GM19455 (cell line): ENCODE data around the gene RMP24.
"Not testable (repeated sequence)": the region's sequence is repeated elsewhere in the genome, so short reads cannot be mapped to it uniquely, and the experiment has no call there.

Experiments
- ATAC-seq: cut with Tn5 transposase; IDR thresholded peaks from one replicate; pipeline ENCODE4 v1.9.1; 2021; ENCODE audit not compliant: unreplicated experiment

The RMP24 gene

GRCh38 chr18:35967866-35968265 is 4.6 kb upstream of the RMP24 start:
- not testable (repeated sequence) for ATAC-seq

DNA sequence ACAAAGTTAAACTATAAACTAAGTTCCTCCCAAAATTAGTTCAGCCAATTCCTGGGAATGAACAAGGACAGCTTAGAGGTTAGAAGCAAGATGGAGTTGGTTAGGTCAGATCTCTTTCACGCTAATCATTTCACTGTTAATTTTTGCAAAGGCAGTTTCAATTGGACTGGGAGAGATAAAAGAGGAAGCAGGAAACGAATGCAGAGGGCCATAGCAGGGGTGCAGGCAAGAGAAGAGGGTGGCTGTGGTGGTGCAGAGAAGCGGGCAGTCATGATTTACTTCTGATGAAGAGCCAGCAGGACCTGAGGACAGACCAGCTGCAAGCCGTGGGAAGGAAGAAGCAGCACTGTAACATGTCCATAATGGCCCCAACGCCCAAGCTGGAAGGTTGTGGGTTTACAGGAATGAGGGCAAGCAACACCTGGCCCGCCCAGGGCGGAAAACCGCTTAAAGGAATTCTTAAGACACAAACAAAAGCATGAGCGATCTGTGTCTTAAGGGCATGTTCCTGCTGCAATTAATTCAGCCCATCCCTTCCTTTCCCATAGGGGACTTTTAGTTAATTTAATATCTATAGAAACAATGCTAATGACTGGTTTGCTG is 4.1 kb upstream of the RMP24 start:
- ATAC-seq: no peak

DNA sequence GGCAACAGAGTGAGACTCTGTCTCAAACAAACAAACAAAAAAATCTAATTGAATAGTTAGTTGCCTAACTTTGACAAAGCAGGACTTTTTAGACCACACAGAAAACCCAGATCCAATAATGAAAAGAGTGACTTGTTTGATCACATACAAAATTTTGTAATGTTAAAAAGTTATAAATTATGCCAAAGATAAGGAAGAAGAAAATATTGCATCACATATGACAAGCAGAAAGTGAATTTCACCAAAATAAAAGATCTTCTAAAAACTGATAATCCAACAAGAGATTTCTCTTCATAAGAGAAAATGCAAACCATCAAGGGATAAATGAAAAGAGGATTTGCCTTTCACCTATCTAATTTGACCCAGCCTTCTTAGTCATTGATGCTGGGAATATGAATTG is 2.8 kb upstream of the RMP24 start:
- no peak for ATAC-seq

GRCh38 chr18:35971661-35972196 is 750 bp upstream of the RMP24 start:
- peak; percentile 28 for ATAC-seq

DNA sequence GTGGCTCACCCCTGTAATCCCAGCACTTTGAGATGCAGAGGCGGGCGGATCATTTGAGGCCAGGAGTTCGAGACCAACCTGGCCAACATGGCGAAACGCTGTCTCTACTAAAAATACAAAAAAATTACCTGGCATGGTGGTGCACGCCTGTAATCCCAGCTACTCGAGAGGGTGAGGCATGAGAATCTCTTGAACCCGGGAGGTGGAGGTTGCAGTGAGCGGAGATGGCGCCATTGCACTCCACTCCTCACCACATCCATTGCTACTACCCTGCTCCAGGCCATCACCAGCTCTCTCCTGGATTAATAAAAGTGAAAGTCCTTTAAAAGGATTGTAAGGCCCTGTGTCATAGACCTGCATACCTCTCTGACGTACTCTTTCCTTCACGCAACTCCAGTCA is 1.2 kb downstream of the RMP24 start:
- ATAC-seq: no peak

DNA sequence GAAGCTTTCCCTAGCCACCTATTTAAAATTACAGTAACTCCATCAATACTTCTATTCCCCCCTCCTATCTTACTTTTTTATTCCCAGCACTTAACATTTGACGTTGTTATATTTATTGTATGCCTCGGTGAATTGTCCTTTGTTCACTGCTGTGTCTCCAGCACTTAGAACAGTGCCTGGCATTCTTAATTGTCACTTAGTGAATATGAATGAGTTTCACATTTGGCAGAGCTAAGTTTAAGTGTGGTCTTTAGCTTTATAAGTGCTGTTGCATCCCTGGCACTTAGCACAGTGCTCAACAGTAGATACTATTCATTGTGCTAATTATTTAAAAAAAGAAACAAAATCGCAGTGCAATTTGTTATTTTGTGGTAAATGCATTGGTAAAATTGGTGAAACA is 1.7 kb downstream of the RMP24 start:
- ATAC-seq: no peak

DNA sequence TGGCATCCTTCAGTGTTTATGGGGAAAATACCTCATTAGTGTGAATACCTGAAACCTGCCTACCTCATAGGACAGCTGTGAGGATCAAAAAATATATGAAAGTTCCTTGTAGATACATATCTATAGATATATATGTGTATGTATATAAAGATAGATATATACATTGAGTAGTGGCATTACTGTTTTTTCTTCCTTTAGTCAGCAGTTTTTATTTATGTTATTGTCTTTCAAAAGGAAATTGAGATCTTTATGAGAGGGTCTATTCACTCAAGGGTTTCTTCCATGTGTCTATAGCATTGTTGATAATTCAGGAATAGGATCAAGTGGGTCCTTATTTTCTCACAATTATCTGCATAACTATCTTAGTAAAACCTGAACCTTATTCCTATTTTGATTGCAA is 6.6 kb downstream of the RMP24 start:
- no peak for ATAC-seq

DNA sequence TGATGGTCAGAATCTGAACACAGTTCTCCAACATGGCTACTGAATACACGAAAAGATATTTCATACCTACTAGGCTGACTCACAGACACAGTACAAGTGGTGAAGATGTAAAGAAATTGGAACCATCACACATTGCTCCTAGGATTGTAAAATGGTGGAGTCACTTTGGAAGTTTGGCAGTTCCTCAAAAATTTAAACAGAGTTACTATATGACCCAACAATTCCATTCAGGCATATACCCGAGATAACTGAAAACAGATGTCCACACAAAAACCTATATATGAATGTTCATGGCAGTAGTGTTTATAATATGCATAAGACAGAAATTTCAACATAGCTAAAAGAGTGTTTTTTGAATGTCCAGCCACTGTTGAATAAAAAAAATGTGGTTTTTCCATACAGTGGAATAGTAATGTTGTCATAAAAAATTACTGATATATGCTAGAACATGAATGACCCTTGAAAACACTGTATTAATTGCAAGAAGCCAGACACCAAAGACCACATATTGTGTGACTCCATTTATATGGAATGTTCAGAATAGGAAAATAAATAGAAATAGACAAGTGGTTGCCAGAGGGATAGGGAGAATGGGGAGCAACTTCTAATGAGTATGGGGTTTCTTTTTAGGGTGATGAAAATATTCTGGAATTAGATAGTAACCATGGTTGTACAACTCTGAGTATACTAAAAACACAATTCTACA is 10.1 kb downstream of the RMP24 start:
- no peak for ATAC-seq

- no peak for ATAC-seq
Observed at GRCh38 chr18:35983147-35983546, 10.7 kb downstream of the RMP24 start.

GRCh38 chr18:35983818-35984217 is 11.3 kb downstream of the RMP24 start:
- ATAC-seq: no peak

DNA sequence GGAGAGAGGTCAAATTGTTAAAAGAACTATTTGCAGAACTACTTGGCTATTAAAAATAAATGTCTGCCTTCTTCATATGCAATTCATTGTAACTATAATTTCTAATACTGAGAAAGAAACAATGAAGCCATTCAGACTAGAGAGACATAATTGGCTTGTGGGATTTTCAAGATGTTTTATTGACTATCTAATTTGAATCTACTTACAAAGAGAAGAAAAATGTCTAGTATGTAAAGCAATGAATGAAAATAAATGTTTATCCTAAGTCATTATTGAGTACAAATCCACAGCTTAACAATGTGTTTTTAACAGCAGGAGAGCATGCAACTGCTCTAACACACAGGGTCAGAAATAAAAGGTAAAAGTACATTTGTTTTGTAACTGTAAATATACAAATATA is 19.2 kb downstream of the RMP24 start:
- no peak for ATAC-seq

DNA sequence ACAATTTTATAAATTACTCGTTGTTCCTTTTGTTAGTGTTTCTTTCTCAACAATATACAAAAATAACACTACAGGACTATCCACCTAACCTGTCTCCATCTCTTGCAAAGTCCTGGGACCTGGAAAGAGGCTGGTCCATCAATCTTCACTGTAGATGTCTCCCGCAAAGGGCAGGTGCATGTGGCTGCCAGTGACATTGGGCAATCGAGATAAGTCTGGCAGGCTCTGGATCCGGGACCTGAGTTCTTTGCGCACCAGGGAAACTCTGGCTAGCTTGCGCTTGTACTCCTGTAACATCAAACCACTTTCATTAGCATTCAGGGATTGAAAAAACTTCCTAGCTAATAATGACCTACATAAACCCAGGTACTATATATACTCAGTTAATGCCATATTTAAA is 20.5 kb downstream of the RMP24 start:
- no peak for ATAC-seq

- ATAC-seq: no peak
Observed at GRCh38 chr18:35998967-35999366, 26.5 kb downstream of the RMP24 start.

DNA sequence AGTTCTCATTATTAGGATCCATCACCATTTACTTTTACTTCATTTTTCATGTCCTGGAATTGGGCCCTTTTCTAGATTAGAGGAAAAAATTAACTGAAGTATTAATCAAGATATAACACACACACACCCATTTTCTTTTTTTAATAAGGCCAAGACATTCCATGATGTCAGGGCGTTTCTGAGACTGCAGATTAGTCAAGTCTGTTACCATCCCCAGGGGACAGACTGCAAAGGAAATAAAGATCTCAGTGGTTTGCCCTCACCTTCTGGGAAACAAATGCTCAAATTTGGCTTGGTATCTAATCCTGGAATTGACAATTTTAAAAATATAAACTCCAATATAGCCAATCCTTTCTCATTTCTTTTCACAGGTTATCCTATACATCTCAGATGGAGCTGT is 27.4 kb downstream of the RMP24 start:
- no peak for ATAC-seq

DNA sequence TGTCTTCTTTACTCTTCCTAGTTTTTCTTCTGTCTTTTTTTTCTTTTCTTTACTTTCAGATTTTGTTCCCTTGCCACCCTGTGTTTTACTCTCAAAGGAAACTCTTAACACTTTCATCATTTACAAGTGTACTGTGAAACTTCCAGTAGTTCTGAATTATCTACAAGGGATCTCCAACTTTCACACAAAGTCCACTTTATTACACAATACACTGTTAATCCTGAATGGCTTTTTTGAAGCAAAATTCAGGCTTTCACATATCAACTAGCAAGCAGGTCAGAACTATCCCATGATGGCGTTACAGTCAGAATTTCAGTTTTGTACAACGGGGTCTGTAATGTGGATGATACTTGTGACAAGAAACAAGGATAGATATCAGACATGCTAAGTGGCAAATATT is 34.5 kb downstream of the RMP24 start:
- ATAC-seq: no peak

DNA sequence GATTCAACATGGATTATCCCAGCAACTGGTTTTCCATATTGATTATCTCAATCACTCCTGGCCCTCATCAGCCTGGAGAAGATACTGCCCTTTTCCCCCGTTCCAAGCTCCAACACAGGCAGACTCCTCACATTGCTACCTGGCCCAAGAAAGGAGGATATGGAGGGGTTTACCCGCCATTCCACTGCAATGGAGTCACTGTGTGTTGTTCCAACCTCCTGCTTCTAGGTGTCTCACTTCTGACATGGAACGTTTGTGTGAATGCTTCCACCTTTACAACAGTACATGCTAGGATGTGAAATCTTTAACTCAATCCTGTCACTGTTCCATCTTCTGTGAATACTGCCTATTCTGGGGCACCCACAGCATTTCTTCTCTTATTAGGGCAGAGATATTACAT is 36.7 kb downstream of the RMP24 start:
- ATAC-seq: no peak

DNA sequence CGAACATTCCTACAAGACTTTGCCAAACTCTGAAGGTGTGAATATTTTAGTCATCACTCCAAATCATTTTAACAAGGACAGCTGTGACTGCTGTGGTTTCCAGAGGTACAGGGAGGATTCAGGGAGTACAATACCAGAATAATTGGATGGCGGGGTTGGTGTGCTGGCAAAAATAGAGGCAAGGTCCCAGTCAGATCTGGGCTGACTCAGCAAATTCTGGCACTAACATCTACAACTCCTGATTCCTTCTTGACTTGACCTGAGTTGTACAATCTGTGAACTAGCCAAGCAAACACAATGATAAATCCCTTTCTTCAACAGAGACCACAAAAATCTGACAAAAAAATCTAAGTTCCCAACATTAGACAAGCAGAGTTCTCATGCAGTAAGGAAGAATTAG is 40.4 kb downstream of the RMP24 start:
- no peak for ATAC-seq

DNA sequence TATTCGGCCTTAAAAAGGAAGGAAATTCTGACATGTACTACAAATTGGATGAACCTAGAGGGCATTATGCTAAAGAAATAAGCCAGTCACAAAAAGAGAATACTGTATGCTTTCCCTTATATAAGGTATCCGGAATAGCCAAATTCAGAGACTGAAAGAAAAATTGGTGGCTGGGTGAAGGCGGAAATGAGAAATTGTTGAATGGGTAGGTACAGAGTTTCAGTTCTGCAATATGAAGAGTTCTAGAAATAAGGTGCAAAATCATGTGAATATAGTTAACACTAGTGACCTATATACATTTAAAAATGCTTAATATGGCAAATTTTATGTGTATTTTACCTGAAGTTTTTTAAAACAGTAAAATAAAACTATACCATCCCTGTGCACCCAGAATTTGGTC is 43.1 kb downstream of the RMP24 start:
- peak; percentile 91 for ATAC-seq

DNA sequence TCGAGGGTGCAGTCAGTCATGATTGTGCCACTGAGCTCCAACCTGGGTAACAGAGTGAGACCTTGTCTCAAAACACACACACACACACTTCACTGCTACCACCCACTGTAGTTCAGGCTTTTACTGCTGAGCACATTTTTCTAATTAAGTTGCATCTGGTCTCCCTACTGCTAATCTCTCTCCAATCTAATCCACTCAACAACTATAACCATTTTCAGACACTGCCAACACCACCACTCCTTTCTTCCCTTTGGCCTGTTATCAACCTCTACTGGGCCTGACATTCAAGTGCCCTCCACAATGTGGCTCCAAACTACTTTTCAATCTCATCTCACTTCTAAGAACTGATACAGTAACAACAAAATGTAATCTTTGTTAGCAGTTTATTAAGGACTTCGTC is 44.8 kb downstream of the RMP24 start:
- ATAC-seq: no peak

- ATAC-seq: no peak
Observed at GRCh38 chr18:36020174-36020711, 47.8 kb downstream of the RMP24 start.

DNA sequence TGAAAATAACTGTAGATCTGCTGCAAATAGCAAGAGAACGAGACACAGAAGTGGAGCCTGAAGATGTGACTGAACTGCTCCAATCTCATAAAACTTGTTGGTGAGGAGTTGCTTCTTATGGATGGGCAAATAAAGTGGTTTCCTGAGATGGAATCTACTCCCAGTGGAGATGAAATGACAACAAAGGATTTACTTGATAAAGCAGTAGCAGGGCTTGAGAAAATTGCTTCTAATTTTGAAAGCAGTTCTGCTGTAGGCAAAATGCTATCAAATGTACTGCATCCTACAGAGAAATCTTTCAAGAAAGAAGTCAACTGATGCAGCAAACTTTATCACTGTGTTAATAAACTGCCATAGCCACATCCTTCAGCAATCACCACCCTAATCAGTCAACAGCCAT is 50.9 kb downstream of the RMP24 start:
- ATAC-seq: no peak

GRCh38 chr18:36024241-36024640 is 51.8 kb downstream of the RMP24 start:
- ATAC-seq: not testable (repeated sequence)
